Endothelial cell of umbilical vein (primary cell): ENCODE data around the gene SLC12A4. TPM values are rescaled to one million over a fixed set of nuclear protein-coding genes. Genes with fewer than 3 reads are reported as not detected.

Experiments used
- BruUV-seq: library from RNA; stranded (reverse); fragments of 400-500 nt; replicated peaks from 2 replicates; lab custom pipeline; 2021; lab: Mats Ljungman, UMichigan
- CTCF ChIA-PET: fragments of 300-600, 350-600 bp; sonication (Branson Sonifier 250); formaldehyde crosslinking; loops from one replicate; lab custom pipeline; 2021; ENCODE audit warnings: antibody characterized with exemption, inconsistent platforms; lab: Charles Lee
- POLR2A ChIA-PET: fragments of 300-600, 350-600 bp; sonication (Branson Sonifier 250); formaldehyde crosslinking; loops from one replicate; lab custom pipeline; 2021; ENCODE audit warnings: antibody characterized with exemption, inconsistent platforms; lab: Charles Lee
- DNase-seq: peaks from one replicate; pipeline ENCODE4 v3.0.0-alpha.2; 2011; ENCODE audit warnings: low read depth, low spot score
- FAIRE-seq: peaks from 2 replicates; lab custom pipeline; 2011; peaks lifted over from hg19 to GRCh38; lab: Jason Lieb, UNC
- H2AFZ ChIP-seq: 2 replicates; pipeline ENCODE4 v1.6.0; 2012; ENCODE audit warnings: low read depth, low read length, control low read depth, inconsistent platforms
- H3K27ac ChIP-seq: 2 replicates; pipeline ENCODE4 v1.5.1; 2011; ENCODE audit warnings: low read depth, mild to moderate bottlenecking, control low read depth, low read length, moderate library complexity; ENCODE audit not compliant: insufficient read depth
- H3K27me3 ChIP-seq, 2 experiments: 2 replicates each; pipeline versions ENCODE4 v1.6.0 to v1.6.1; 2011; ENCODE audit warnings: low read length in 2 of 2, mixed read lengths in 1 of 2; ENCODE audit not compliant: control insufficient read depth in 2 of 2, insufficient read depth in 2 of 2
- H3K36me3 ChIP-seq, 2 experiments: 2 replicates in 1 of 2; 3 replicates in 1 of 2; pipeline ENCODE4 v1.5.1; 2011; ENCODE audit warnings: low read length in 2 of 2, mild to moderate bottlenecking in 1 of 2, moderate library complexity in 1 of 2; ENCODE audit not compliant: control insufficient read depth in 2 of 2, insufficient read depth in 2 of 2; ENCODE audit errors: extremely low read depth in 1 of 2
- H3K4me1 ChIP-seq: 3 replicates; pipeline ENCODE4 v1.5.1; 2011; ENCODE audit warnings: mild to moderate bottlenecking, low read length; ENCODE audit not compliant: control insufficient read depth, insufficient read depth; ENCODE audit errors: extremely low read depth
- H3K4me2 ChIP-seq: 2 replicates; pipeline ENCODE4 v1.6.1; 2011; ENCODE audit warnings: low read length, control low read depth, mixed read lengths; ENCODE audit not compliant: insufficient read depth
- H3K4me3 ChIP-seq, 3 experiments: fragments of 200-600 bp in 1 of 3; sonication (generic), shearing (Covaris generic) in 1 of 3; replicated peaks in 1 of 3; 2 replicates each; pipeline ENCODE4 v1.5.1; 2011 to 2016; ENCODE audit warnings: control low read depth in 3 of 3, low read length in 3 of 3, mild to moderate bottlenecking in 2 of 3, inconsistent platforms in 1 of 3, low read depth in 1 of 3, moderate library complexity in 1 of 3; ENCODE audit not compliant: insufficient read depth in 1 of 3
- H3K79me2 ChIP-seq: 2 replicates; pipeline ENCODE4 v1.6.0; 2012; ENCODE audit warnings: low read length, inconsistent platforms; ENCODE audit not compliant: control insufficient read depth, insufficient read depth
- H3K9ac ChIP-seq: replicated peaks from 2 replicates; pipeline ENCODE3; 2011; ENCODE audit warnings: low read length, control low read depth; ENCODE audit not compliant: insufficient read depth; ENCODE audit errors: extremely low read depth
- H3K9me1 ChIP-seq: replicated peaks from 3 replicates; pipeline ENCODE4 v1.6.0; 2011; ENCODE audit warnings: mild to moderate bottlenecking, low read length; ENCODE audit not compliant: control insufficient read depth, insufficient read depth; ENCODE audit errors: extremely low read depth
- H3K9me3 ChIP-seq: replicated peaks from 2 replicates; pipeline ENCODE4 v1.5.1; 2012; ENCODE audit warnings: low read length, inconsistent platforms; ENCODE audit not compliant: control insufficient read depth, insufficient read depth
- H4K20me1 ChIP-seq: replicated peaks from 2 replicates; pipeline ENCODE3; 2011; ENCODE audit warnings: mild to moderate bottlenecking, low read length; ENCODE audit not compliant: control insufficient read depth, insufficient read depth; ENCODE audit errors: extremely low read depth
- EZH2 ChIP-seq: IDR thresholded peaks from 2 replicates; pipeline ENCODE4 v1.6.1; 2012; ENCODE audit warnings: borderline replicate concordance, low read depth, mild to moderate bottlenecking, moderate library complexity, low read length, inconsistent platforms; ENCODE audit not compliant: severe bottlenecking
- FOS ChIP-seq: IDR thresholded peaks from 2 replicates; pipeline ENCODE4 v1.6.1; 2011; ENCODE audit warnings: mild to moderate bottlenecking, low read length, moderate library complexity, borderline replicate concordance; ENCODE audit not compliant: insufficient read depth
- GATA2 ChIP-seq: IDR thresholded peaks from 2 replicates; pipeline ENCODE4 v1.7.0; 2011; ENCODE audit warnings: low read depth, mild to moderate bottlenecking, moderate library complexity, mixed read lengths, low read length; ENCODE audit not compliant: insufficient read length, insufficient read depth
- JUN ChIP-seq: IDR thresholded peaks from 2 replicates; pipeline ENCODE4 v1.6.1; 2011; ENCODE audit warnings: borderline replicate concordance, low read depth; ENCODE audit not compliant: insufficient read length, insufficient read depth
- MYC ChIP-seq: IDR thresholded peaks from one replicate; pipeline ENCODE4 v1.6.1; 2011; ENCODE audit warnings: mild to moderate bottlenecking, low read depth, low read length
- POLR2A ChIP-seq: IDR thresholded peaks from 2 replicates; pipeline ENCODE4 v1.6.1; 2012; ENCODE audit warnings: low read depth, mild to moderate bottlenecking, control low read depth, low read length
- POLR2AphosphoS5 ChIP-seq: IDR thresholded peaks from 2 replicates; pipeline ENCODE4 v1.6.1; 2012; ENCODE audit warnings: low read depth, mild to moderate bottlenecking, control low read depth, low read length, moderate library complexity; ENCODE audit not compliant: insufficient read depth
- dilution Hi-C: fragments of 300-500 bp; cut with MboI; formaldehyde crosslinking; loops from one replicate; pipeline ENCODE4 v1.15.0; 2019; ENCODE audit warnings: low sequenced_read_pairs; ENCODE audit not compliant: extremely low pct_ligation_motif_present
- intact Hi-C: fragments of 100-400 bp; cut with micrococcal nuclease; formaldehyde crosslinking; loops from one replicate; pipeline ENCODE4 v1.10.0; 2022
- polyA plus RNA-seq, 4 experiments: library from polyadenylated mRNA; depleted of rRNA in 3 of 4; stranded (reverse) in 3 of 4; unstranded in 1 of 4; fragments of >200 nt; gene quantifications; 2 replicates each; pipeline versions ENCODE4 v1.2.1 to v1.2.3, GENCODE V29; 2011 to 2012; ENCODE audit warnings: missing spikeins in 1 of 4
- total RNA-seq: library from RNA; stranded (reverse); gene quantifications from 2 replicates; pipeline ENCODE4 v1.2.3, GENCODE V29; 2021
- TF ChIP-seq, protein P1 (sequence below), 2 donors: IDR thresholded peaks; 1 replicate in 1 of 2; 2 replicates in 1 of 2; pipeline ENCODE4 v1.5.1; 2011; ENCODE audit warnings: low read length in 2 of 2, mild to moderate bottlenecking in 2 of 2, moderate library complexity in 2 of 2, control low read depth in 1 of 2, inconsistent platforms in 1 of 2, low read depth in 1 of 2; ENCODE audit not compliant: insufficient read depth in 1 of 2; ENCODE audit errors: extremely low read depth in 1 of 2
- TF ChIP-seq, protein P2 (sequence below): IDR thresholded peaks from 2 replicates; pipeline ENCODE4 v1.6.1; 2011; ENCODE audit not compliant: insufficient read depth, insufficient read length

SLC12A4 gene
- total and polyA plus RNA-seq, 2 donors (not counting 3 experiments of a cell fraction or from before 2014, with no cell fraction given): 110 to 114 TPM

DNA sequence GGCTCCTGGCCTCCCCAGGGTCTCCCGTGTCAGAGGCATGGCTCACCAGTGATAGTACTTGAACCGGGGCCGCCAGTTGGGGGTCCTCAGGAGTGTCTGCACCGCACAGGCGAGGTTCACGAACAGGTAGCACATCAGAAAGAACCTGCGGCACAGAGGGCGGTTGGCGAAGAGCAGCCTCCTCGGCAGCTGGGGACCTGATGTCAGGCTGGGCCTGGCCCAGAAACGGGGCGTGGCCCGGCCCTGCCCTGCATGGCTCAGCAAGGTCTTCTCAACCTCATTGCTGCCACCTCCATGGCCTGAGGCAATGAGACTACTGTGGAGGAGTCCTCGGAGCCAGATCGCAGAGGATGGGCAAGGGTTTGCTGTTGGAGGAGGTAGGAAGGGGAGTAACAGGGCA, 20.4 kb downstream of the SLC12A4 start:
- H3K9me1 ChIP-seq: no peaks in the 10 kb centered on the region
- POLR2A ChIA-PET: no interaction called here
- CTCF ChIA-PET: no interaction called here
- H3K4me3 ChIP-seq: no peak overlapping the region
- H3K4me2 ChIP-seq: no peak overlapping the region
- H3K9ac ChIP-seq: no peak overlapping the region
- H3K4me1 ChIP-seq: no peaks in the 10 kb centered on the region
- no peaks in the 10 kb centered on the region for H4K20me1 ChIP-seq
- H3K9me3 ChIP-seq: no peaks in the 10 kb centered on the region
- no peaks in the 10 kb centered on the region for H3K27me3 ChIP-seq
- H2AFZ ChIP-seq: no peak overlapping the region
- FAIRE-seq: no peak
- H3K79me2 ChIP-seq: no peaks in the 10 kb centered on the region
- DNase-seq: no peak
- H3K27ac ChIP-seq: no peak overlapping the region
- dilution Hi-C loops (no loop called here), intact Hi-C loops (no loop called here)
- TF ChIP-seq MYC: no peak
- TF ChIP-seq JUN: no peak
- TF ChIP-seq FOS: no peak
- TF ChIP-seq, protein P1, sequence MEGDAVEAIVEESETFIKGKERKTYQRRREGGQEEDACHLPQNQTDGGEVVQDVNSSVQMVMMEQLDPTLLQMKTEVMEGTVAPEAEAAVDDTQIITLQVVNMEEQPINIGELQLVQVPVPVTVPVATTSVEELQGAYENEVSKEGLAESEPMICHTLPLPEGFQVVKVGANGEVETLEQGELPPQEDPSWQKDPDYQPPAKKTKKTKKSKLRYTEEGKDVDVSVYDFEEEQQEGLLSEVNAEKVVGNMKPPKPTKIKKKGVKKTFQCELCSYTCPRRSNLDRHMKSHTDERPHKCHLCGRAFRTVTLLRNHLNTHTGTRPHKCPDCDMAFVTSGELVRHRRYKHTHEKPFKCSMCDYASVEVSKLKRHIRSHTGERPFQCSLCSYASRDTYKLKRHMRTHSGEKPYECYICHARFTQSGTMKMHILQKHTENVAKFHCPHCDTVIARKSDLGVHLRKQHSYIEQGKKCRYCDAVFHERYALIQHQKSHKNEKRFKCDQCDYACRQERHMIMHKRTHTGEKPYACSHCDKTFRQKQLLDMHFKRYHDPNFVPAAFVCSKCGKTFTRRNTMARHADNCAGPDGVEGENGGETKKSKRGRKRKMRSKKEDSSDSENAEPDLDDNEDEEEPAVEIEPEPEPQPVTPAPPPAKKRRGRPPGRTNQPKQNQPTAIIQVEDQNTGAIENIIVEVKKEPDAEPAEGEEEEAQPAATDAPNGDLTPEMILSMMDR (IDR thresholded peaks at IDR 0.05; ENCODE audit: extremely low read depth in 1 of 2, insufficient read depth in 1 of 2, low read depth in 1 of 2, low read length in 2 of 2): no peak
- TF ChIP-seq, protein P2, sequence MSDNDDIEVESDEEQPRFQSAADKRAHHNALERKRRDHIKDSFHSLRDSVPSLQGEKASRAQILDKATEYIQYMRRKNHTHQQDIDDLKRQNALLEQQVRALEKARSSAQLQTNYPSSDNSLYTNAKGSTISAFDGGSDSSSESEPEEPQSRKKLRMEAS: no peak
- no peak for TF ChIP-seq POLR2A
- no peak for TF ChIP-seq EZH2
- TF ChIP-seq GATA2: no peak
- no peak for TF ChIP-seq POLR2AphosphoS5
- BruUV-seq: no TSS peak
- H3K36me3 ChIP-seq: peaks cover 31 to 84% of the 10 kb centered on the region in 2 experiments
